Trophoblast cell (in vitro differentiated cells and primary cell): ENCODE measurements around the gene AGBL4.

ENCODE experiments used
- DNase-seq, 2 donors: peaks; one replicate each; pipeline ENCODE4 v3.0.0-alpha.2; 2016
- H2AFZ ChIP-seq: 2 replicates; pipeline ENCODE4 v1.6.1; 2013; ENCODE audit warnings: low read length, moderate library complexity, mild to moderate bottlenecking; ENCODE audit not compliant: insufficient read depth, poor library complexity
- H2AK5ac ChIP-seq: 2 replicates; pipeline ENCODE4 v1.6.1; 2013; ENCODE audit warnings: mild to moderate bottlenecking, low read length
- H2BK120ac ChIP-seq: 2 replicates; pipeline ENCODE4 v1.6.1; 2013; ENCODE audit warnings: low read length, mild to moderate bottlenecking, moderate library complexity; ENCODE audit not compliant: insufficient read depth, poor library complexity
- H2BK12ac ChIP-seq: 2 replicates; pipeline ENCODE4 v1.6.1; 2013; ENCODE audit warnings: mild to moderate bottlenecking, low read length, moderate library complexity
- H2BK5ac ChIP-seq: 2 replicates; pipeline ENCODE4 v1.6.1; 2013; ENCODE audit warnings: low read length, low read depth, moderate library complexity, mild to moderate bottlenecking; ENCODE audit not compliant: poor library complexity
- H3K14ac ChIP-seq: 2 replicates; pipeline ENCODE4 v1.6.1; 2013; ENCODE audit warnings: mild to moderate bottlenecking, low read length
- H3K18ac ChIP-seq: 2 replicates; pipeline ENCODE4 v1.6.1; 2013; ENCODE audit warnings: mild to moderate bottlenecking, low read length
- H3K23ac ChIP-seq: 2 replicates; pipeline ENCODE4 v1.6.1; 2013; ENCODE audit warnings: low read length
- H3K27ac ChIP-seq: 2 replicates; pipeline ENCODE4 v1.5.1; 2013; ENCODE audit warnings: low read depth, mild to moderate bottlenecking, inconsistent platforms, low read length, moderate library complexity
- H3K27me3 ChIP-seq: 2 replicates; pipeline ENCODE4 v1.6.1; 2013; ENCODE audit warnings: inconsistent platforms, mild to moderate bottlenecking, low read length, moderate library complexity; ENCODE audit not compliant: insufficient read depth
- H3K36me3 ChIP-seq, 2 experiments: 1 replicate in 1 of 2; 2 replicates in 1 of 2; pipeline ENCODE4 v1.6.1; 2013; ENCODE audit warnings: low read length in 2 of 2, mild to moderate bottlenecking in 2 of 2, moderate library complexity in 1 of 2; ENCODE audit not compliant: insufficient read depth in 2 of 2, control insufficient read depth in 1 of 2
- H3K4ac ChIP-seq: 2 replicates; pipeline ENCODE4 v1.6.1; 2013; ENCODE audit warnings: low read depth, mild to moderate bottlenecking, low read length, moderate library complexity
- H3K4me1 ChIP-seq, 2 experiments: 1 replicate in 1 of 2; 2 replicates in 1 of 2; pipeline ENCODE4 v1.6.1; 2013; ENCODE audit warnings: low read length in 2 of 2, mild to moderate bottlenecking in 2 of 2, moderate library complexity in 1 of 2; ENCODE audit not compliant: insufficient read depth in 2 of 2, control insufficient read depth in 1 of 2
- H3K4me2 ChIP-seq: 2 replicates; pipeline ENCODE4 v1.6.1; 2013; ENCODE audit warnings: inconsistent platforms, mild to moderate bottlenecking, low read length, moderate library complexity
- H3K4me3 ChIP-seq: 2 replicates; pipeline ENCODE4 v1.5.1; 2013; ENCODE audit warnings: mild to moderate bottlenecking, low read depth, low read length, inconsistent platforms
- H3K79me1 ChIP-seq: one replicate; pipeline ENCODE4 v1.6.1; 2013; ENCODE audit warnings: low read length
- H3K79me2 ChIP-seq: 2 replicates; pipeline ENCODE4 v1.6.1; 2013; ENCODE audit warnings: low read length, mild to moderate bottlenecking; ENCODE audit not compliant: control insufficient read depth, insufficient read depth, poor library complexity
- H3K9ac ChIP-seq: 2 replicates; pipeline ENCODE4 v1.6.1; 2013; ENCODE audit warnings: mild to moderate bottlenecking, low read length
- H3K9me3 ChIP-seq: 2 replicates; pipeline ENCODE4 v1.6.1; 2013; ENCODE audit warnings: low read depth, mild to moderate bottlenecking, control low read depth, inconsistent platforms, low read length; ENCODE audit not compliant: insufficient read depth
- H4K12ac ChIP-seq: 2 replicates; pipeline ENCODE4 v1.6.1; 2013; ENCODE audit warnings: low read depth, mild to moderate bottlenecking, low read length, moderate library complexity
- H4K8ac ChIP-seq: 2 replicates; pipeline ENCODE4 v1.6.1; 2013; ENCODE audit warnings: low read depth, mild to moderate bottlenecking, low read length, moderate library complexity
- H4K91ac ChIP-seq: one replicate; pipeline ENCODE4 v1.6.1; 2013; ENCODE audit warnings: low read depth, mild to moderate bottlenecking, low read length, moderate library complexity
- WGBS: extraction: QIAGEN DNeasy Blood & Tissue Kit; methylation state at CpG from one replicate; pipeline ENCODE4 v1.1.7; 2013; ENCODE audit warnings: missing lambda C conversion rate; ENCODE audit not compliant: insufficient read length, insufficient coverage; ENCODE audit errors: extremely low coverage; 5-methylcytosine and 5-hydroxymethylcytosine counted together

Gene AGBL4

GRCh38 chr1:48771561-48771960 is 1252.2 kb downstream of the AGBL4 start:
- Histone ChIP-seq H3K9me3 (no peaks in the 10 kb centered on the region), H4K91ac (no peak overlapping the region), H3K4ac (no peak overlapping the region), H3K4me3 (no peak overlapping the region), H3K9ac (no peak overlapping the region), H3K79me2 (no peaks in the 10 kb centered on the region), H3K18ac (no peak overlapping the region), H3K14ac (no peak overlapping the region), H4K8ac (no peak overlapping the region), H3K36me3 (no peaks in the 10 kb centered on the region), H3K4me2 (no peak overlapping the region), H2AFZ (no peak overlapping the region), H3K23ac (no peak overlapping the region), H2AK5ac (no peak overlapping the region), H2BK12ac (no peak overlapping the region), H3K79me1 (peaks cover 1% of the 10 kb centered on the region), H3K27ac (no peak overlapping the region), H4K12ac (no peak overlapping the region), H3K4me1 (no peaks in the 10 kb centered on the region), H2BK5ac (no peak overlapping the region), H2BK120ac (no peak overlapping the region), H3K27me3 (no peaks in the 10 kb centered on the region)
- no peak for DNase-seq
- WGBS, result no CpG with 5 or more reads among the region's 2 CpGs

DNA sequence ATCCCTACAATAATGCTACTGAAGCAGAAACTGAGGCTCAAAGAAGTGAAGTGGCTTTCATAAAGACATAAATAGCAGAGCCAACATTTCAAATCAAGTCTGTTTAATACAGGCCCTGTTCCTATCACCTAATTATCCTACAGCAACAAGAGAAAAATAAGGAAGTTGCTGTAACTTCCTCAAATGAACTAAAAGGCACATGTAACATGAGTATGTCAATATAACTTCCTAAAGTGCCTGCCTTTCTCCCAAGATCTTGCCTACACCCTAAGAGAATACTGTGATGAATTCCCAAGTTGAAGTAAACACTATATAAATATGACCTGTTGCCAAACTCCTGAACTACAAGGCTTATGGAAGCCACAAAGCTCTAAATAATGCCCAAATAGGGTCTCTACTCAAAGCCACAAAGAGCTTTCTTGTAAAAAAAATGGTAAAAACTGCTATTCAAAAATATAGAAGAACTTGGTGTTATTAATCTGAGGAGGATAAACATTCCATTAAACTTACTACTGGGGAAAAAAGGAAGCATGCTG is 1255.7 kb downstream of the AGBL4 start:
- Histone ChIP-seq H4K91ac (no peak overlapping the region), H3K79me2 (no peaks in the 10 kb centered on the region), H4K12ac (no peak overlapping the region), H3K36me3 (no peaks in the 10 kb centered on the region), H3K27me3 (no peaks in the 10 kb centered on the region), H2BK5ac (no peak overlapping the region), H3K4me3 (no peak overlapping the region), H3K9me3 (no peaks in the 10 kb centered on the region), H3K14ac (no peak overlapping the region), H3K9ac (no peak overlapping the region), H3K4ac (no peak overlapping the region), H3K4me1 (no peaks in the 10 kb centered on the region), H3K18ac (no peak overlapping the region), H4K8ac (no peak overlapping the region), H2AFZ (no peak overlapping the region), H3K27ac (no peak overlapping the region), H2BK120ac (no peak overlapping the region), H2AK5ac (no peak overlapping the region), H3K23ac (no peak overlapping the region), H2BK12ac (no peak overlapping the region), H3K4me2 (no peak overlapping the region), H3K79me1 (no peaks in the 10 kb centered on the region)
- DNase-seq, result no peak

GRCh38 chr1:48765335-48765734 is 1258.4 kb downstream of the AGBL4 start:
- H3K4me1 ChIP-seq, result no peaks in the 10 kb centered on the region
- H3K14ac ChIP-seq, result no peak overlapping the region
- H2AFZ ChIP-seq, result no peak overlapping the region
- no peak overlapping the region for H4K91ac ChIP-seq
- no peak overlapping the region for H3K4ac ChIP-seq
- no peak overlapping the region for H3K4me3 ChIP-seq
- no peak overlapping the region for H3K23ac ChIP-seq
- no peaks in the 10 kb centered on the region for H3K36me3 ChIP-seq
- H4K12ac ChIP-seq, result no peak overlapping the region
- no peak for DNase-seq
- H3K18ac ChIP-seq, result no peak overlapping the region
- H3K9me3 ChIP-seq, result no peaks in the 10 kb centered on the region
- no peaks in the 10 kb centered on the region for H3K79me2 ChIP-seq
- WGBS, result no CpG with 5 or more reads among the region's 1 CpG
- H2BK5ac ChIP-seq, result no peak overlapping the region
- no peaks in the 10 kb centered on the region for H3K79me1 ChIP-seq
- H2BK120ac ChIP-seq, result no peak overlapping the region
- H3K27me3 ChIP-seq, result no peaks in the 10 kb centered on the region
- H3K27ac ChIP-seq, result no peak overlapping the region
- no peak overlapping the region for H3K4me2 ChIP-seq
- no peak overlapping the region for H2AK5ac ChIP-seq
- no peak overlapping the region for H3K9ac ChIP-seq
- H2BK12ac ChIP-seq, result no peak overlapping the region
- H4K8ac ChIP-seq, result no peak overlapping the region

- no peak overlapping the region for H4K91ac ChIP-seq
- H2BK12ac ChIP-seq, result no peak overlapping the region
- H3K4ac ChIP-seq, result no peak overlapping the region
- H3K4me3 ChIP-seq, result no peak overlapping the region
- H2AK5ac ChIP-seq, result no peak overlapping the region
- H3K18ac ChIP-seq, result no peak overlapping the region
- H3K27ac ChIP-seq, result no peak overlapping the region
- no peaks in the 10 kb centered on the region for H3K9me3 ChIP-seq
- no peak overlapping the region for H2BK5ac ChIP-seq
- H3K27me3 ChIP-seq, result no peaks in the 10 kb centered on the region
- H2AFZ ChIP-seq, result no peak overlapping the region
- no peaks in the 10 kb centered on the region for H3K79me1 ChIP-seq
- H4K8ac ChIP-seq, result no peak overlapping the region
- no peaks in the 10 kb centered on the region for H3K4me1 ChIP-seq
- no peak overlapping the region for H3K4me2 ChIP-seq
- H3K9ac ChIP-seq, result no peak overlapping the region
- H3K79me2 ChIP-seq, result no peaks in the 10 kb centered on the region
- peaks cover 6 to 7% of the 10 kb centered on the region in 2 experiments for H3K36me3 ChIP-seq
- no peak overlapping the region for H4K12ac ChIP-seq
- no peak overlapping the region for H3K23ac ChIP-seq
- H3K14ac ChIP-seq, result no peak overlapping the region
- H2BK120ac ChIP-seq, result no peak overlapping the region
- no CpG with 5 or more reads among the region's 7 CpGs for WGBS
- DNase-seq, result no peak
These were observed 1261.8 kb downstream of the AGBL4 start for GRCh38 chr1:48761986-48762385.
